H1 (cell line): ENCODE results near the gene SLC34A1. TPM values are rescaled to one million over a fixed set of nuclear protein-coding genes. Genes with fewer than 3 reads are reported as not detected.

Experiments
- BRCA1 ChIP-seq: IDR thresholded peaks from 2 replicates; pipeline ENCODE4 v1.6.1; 2012; ENCODE audit warnings: low read depth, low read length, improper control_type of control experiment
- CEBPB ChIP-seq: IDR thresholded peaks from 2 replicates; pipeline ENCODE4 v1.6.1; 2012; ENCODE audit warnings: low read depth, low read length
- EGR1 ChIP-seq: IDR thresholded peaks from 2 replicates; pipeline ENCODE4 v1.6.1; 2011; ENCODE audit warnings: low read depth, low read length, borderline replicate concordance
- KDM1A ChIP-seq: fragments of 200-600, 300-600 bp; sonication (generic); IDR thresholded peaks from 2 replicates; pipeline ENCODE4 v1.7.1; 2016; ENCODE audit warnings: mild to moderate bottlenecking, low read length, borderline replicate concordance
- PHF8 ChIP-seq: fragments of 200-600 bp; sonication (generic); conservative IDR thresholded peaks from 2 replicates; pipeline ENCODE4 v1.7.1; 2012; ENCODE audit warnings: low read depth, mild to moderate bottlenecking, inconsistent platforms, low read length, moderate library complexity
- POLR2A ChIP-seq, 2 experiments: IDR thresholded peaks; 1 replicate in 1 of 2; 2 replicates in 1 of 2; pipeline ENCODE4 v1.6.1; 2011; ENCODE audit warnings: low read depth in 2 of 2, low read length in 2 of 2, mild to moderate bottlenecking in 2 of 2; ENCODE audit errors: control extremely low read depth in 1 of 2
- SP2 ChIP-seq: IDR thresholded peaks from 2 replicates; pipeline ENCODE4 v1.6.1; 2012; ENCODE audit warnings: mild to moderate bottlenecking, low read length, inconsistent platforms
- SUZ12 ChIP-seq: fragments of 200-600 bp; sonication (generic); IDR thresholded peaks from 2 replicates; pipeline ENCODE4 v1.6.1; 2012; ENCODE audit warnings: mild to moderate bottlenecking, inconsistent platforms, low read length, moderate library complexity, mixed read lengths
- polyA plus RNA-seq, 7 experiments: library from polyadenylated mRNA; depleted of rRNA in 3 of 7; stranded (reverse) in 5 of 7; unstranded in 2 of 7; fragments of >200 nt in 5 of 7; fragments of 200-250 nt in 2 of 7; gene quantifications; 1 replicate in 5 of 7; 2 replicates in 1 of 7; 4 replicates in 1 of 7; pipeline versions ENCODE4 v1.2.1 to v1.2.3, GENCODE V29; 2011 to 2013; ENCODE audit warnings: missing spikeins in 2 of 7, mixed read lengths in 2 of 7
- total RNA-seq: library from RNA; stranded (reverse); fragmentation: NEBNext Ultra II Directional; extraction: Animal tissue kit (Norgen Biotek cat#: 25700); gene quantifications from 2 replicates; pipeline ENCODE4 v1.2.1, GENCODE V29; 2021
- TF ChIP-seq, protein P1 (sequence below): IDR thresholded peaks from 2 replicates; pipeline ENCODE4 v1.6.1; 2012; ENCODE audit warnings: inconsistent platforms

SLC34A1 gene
- total and polyA plus RNA-seq, 2 of the 8 experiments (the other 6 are each of a cell fraction or from before 2014, with no cell fraction given), result not detected

GRCh38 chr5:177350776-177351391, 33.4 kb upstream of the SLC34A1 start (continued):
- TF ChIP-seq SP2 (no peak), PHF8 (no peak), POLR2A (IDR thresholded peaks at IDR 0.05; ENCODE audit: control extremely low read depth in 1 of 2, low read depth in 2 of 2, low read length in 2 of 2) (no peak), EGR1 (no peak), CEBPB (no peak), KDM1A (no peak), BRCA1 (no peak), SUZ12 (no peak)
- TF ChIP-seq, protein P1, sequence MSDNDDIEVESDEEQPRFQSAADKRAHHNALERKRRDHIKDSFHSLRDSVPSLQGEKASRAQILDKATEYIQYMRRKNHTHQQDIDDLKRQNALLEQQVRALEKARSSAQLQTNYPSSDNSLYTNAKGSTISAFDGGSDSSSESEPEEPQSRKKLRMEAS, result no peak
